ENCODE data around the gene LCE1C. TPM values are rescaled to one million over a fixed set of nuclear protein-coding genes. Genes with fewer than 3 reads are reported as not detected.

The LCE1C gene
- total RNA-seq, 4 donors from 2014 or later, result 1,701 to 2,689 (median 2,386) TPM

DNA sequence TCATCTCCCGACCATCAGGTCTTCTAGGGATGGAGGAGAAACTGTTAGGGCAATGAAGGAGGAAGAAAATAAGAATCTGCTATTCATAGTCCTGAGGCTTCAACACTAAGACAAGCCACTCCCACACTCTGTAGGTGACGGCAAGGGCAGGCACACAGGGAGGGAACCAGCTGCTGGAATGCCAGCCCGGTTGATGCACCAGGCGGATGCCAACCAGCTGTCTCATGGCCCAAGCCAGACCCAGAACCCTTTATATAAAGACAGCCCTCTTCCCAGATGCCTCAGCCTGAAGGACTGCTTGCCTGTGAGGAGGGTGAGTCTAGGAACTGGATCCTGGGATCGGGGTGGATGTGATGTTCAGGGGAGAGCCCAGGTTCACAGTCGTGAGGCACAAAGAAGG, 48.7 kb downstream of the LCE1C start, which contains the start of gene KPRP:
Gene KPRP (plus strand): TSS at position 279 of the 400 bp plus-strand sequence. CDS start 1,564 bp downstream, outside the sequence.
- intact Hi-C loops (cut with DNase I; ENCODE audit: low total_unique reads), result no loop called here
- WGBS, 2 donors, result 49 to 59% methylated on average over 6 of the region's 6 CpGs
- no peak for DNase-seq (ENCODE audit: low spot score in 2 of 2)
- TF ChIP-seq POLR2A (IDR thresholded peaks at IDR 0.05), result no peak
- TF ChIP-seq, protein P1, sequence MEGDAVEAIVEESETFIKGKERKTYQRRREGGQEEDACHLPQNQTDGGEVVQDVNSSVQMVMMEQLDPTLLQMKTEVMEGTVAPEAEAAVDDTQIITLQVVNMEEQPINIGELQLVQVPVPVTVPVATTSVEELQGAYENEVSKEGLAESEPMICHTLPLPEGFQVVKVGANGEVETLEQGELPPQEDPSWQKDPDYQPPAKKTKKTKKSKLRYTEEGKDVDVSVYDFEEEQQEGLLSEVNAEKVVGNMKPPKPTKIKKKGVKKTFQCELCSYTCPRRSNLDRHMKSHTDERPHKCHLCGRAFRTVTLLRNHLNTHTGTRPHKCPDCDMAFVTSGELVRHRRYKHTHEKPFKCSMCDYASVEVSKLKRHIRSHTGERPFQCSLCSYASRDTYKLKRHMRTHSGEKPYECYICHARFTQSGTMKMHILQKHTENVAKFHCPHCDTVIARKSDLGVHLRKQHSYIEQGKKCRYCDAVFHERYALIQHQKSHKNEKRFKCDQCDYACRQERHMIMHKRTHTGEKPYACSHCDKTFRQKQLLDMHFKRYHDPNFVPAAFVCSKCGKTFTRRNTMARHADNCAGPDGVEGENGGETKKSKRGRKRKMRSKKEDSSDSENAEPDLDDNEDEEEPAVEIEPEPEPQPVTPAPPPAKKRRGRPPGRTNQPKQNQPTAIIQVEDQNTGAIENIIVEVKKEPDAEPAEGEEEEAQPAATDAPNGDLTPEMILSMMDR (IDR thresholded peaks at IDR 0.05), result no peak
- no peak within 1 kb of the TSS for H3K4me3 ChIP-seq (ENCODE audit: low read depth, poor library complexity, severe bottlenecking)

DNA sequence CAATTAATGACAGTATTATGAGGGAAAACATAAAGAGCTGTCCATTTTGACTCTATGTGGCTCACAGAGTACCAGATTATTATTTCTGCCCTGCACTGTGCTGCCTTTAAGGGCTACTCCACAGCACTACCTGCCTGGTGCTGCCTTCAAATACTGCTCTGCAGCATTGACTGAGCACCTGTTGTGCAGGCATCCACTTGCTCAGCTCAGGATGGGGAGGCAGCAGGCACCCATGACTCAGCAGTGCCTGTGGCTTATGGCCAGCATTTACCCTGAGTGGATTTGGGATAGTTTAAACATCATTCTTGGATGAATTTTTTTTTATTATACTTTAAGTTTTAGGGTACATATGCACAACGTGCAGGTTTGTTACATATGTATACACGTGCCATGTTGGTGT, 49.6 kb downstream of the LCE1C start:
- 67 to 80% methylated on average over 2 of the region's 2 CpGs for WGBS, 2 donors
- intact Hi-C loops (cut with DNase I; ENCODE audit: low total_unique reads), result no loop called here
- no peak overlapping the region for H3K4me3 ChIP-seq (ENCODE audit: low read depth, poor library complexity, severe bottlenecking)
- TF ChIP-seq POLR2A (IDR thresholded peaks at IDR 0.05), result no peak
- TF ChIP-seq, protein P1 (IDR thresholded peaks at IDR 0.05), result no peak
- DNase-seq (ENCODE audit: low spot score in 2 of 2), result no peak

Other genes starting within 250 kb of the LCE1C start
- 10 to 100 TPM; 16.7 to 28.0 (median 23.1) TPM for gene LCE3E, start 239.9 kb downstream of the LCE1C start, total RNA-seq
- gene LCE3D, start 226.1 kb downstream of the LCE1C start, total RNA-seq, result 10 to 100 TPM; 20.1 to 93.6 (median 42.9) TPM
- not detected for gene LCE3C, start 206.4 kb downstream of the LCE1C start, total RNA-seq
- gene LCE3B, start 192.8 kb downstream of the LCE1C start, total RNA-seq, result not detected
- not detected for gene LCE3A, start 183.5 kb downstream of the LCE1C start, total RNA-seq
- 100 to 1,000 TPM; 293 to 644 (median 312) TPM for gene LCE2D, start 143.3 kb downstream of the LCE1C start, total RNA-seq
- gene LCE2C, start 131.4 kb downstream of the LCE1C start, total RNA-seq, result 1,000 to 10,000 TPM in 1 of 4 donors, 100 to 1,000 TPM in 3; 775 to 1,224 (median 802) TPM
- 1,000 to 10,000 TPM; 1,313 to 2,792 (median 1,611) TPM for gene LCE2B, start 120.5 kb downstream of the LCE1C start, total RNA-seq
- 100 to 1,000 TPM; 243 to 569 (median 350) TPM for gene LCE2A, start 108.3 kb downstream of the LCE1C start, total RNA-seq
- 1 to 10 TPM in 3 of 4 donors, not detected in 1; 5.6 to 7.9 (median 6.7) TPM for gene LCE4A, start 98.5 kb downstream of the LCE1C start, total RNA-seq
- 100 to 1,000 TPM; 219 to 353 (median 231) TPM for gene KPRP, start 48.6 kb downstream of the LCE1C start, total RNA-seq
- gene LCE1F, start 31.5 kb downstream of the LCE1C start, total RNA-seq, result 100 to 1,000 TPM in 1 of 4 donors, 10 to 100 TPM in 3; 34.2 to 121 (median 64.6) TPM
- 100 to 1,000 TPM in 2 of 4 donors, 10 to 100 TPM in 2; 45.3 to 112 (median 101) TPM for gene LCE1E, start 20.4 kb downstream of the LCE1C start, total RNA-seq
- gene LCE1D, start 9.9 kb downstream of the LCE1C start, total RNA-seq, result 100 to 1,000 TPM; 130 to 942 (median 594) TPM
- gene LCE1B, start 5.3 kb upstream of the LCE1C start, total RNA-seq, result 100 to 1,000 TPM; 207 to 278 (median 246) TPM
- gene LCE1A, start 20.8 kb upstream of the LCE1C start, total RNA-seq, result 100 to 1,000 TPM; 612 to 936 (median 792) TPM
- 100 to 1,000 TPM in 2 of 4 donors, 10 to 100 TPM in 2; 60.9 to 207 (median 107) TPM for gene LCE6A, start 36.2 kb upstream of the LCE1C start, total RNA-seq
- 1 to 10 TPM in 1 of 4 donors, not detected in 3; 5.1 TPM for gene LCE7A, start 53.3 kb upstream of the LCE1C start, total RNA-seq
- not detected for gene SMCP, start 71.7 kb upstream of the LCE1C start, total RNA-seq
- gene IVL, start 101.9 kb upstream of the LCE1C start, total RNA-seq, result 100 to 1,000 TPM; 162 to 322 (median 207) TPM
- gene SPRR5, start 140.6 kb upstream of the LCE1C start, total RNA-seq, result 100 to 1,000 TPM in 1 of 4 donors, 10 to 100 TPM in 3; 41.5 to 137 (median 78.1) TPM
- 100 to 1,000 TPM in 2 of 4 donors, 10 to 100 TPM in 1, 1 to 10 TPM in 1; 4.0 to 142 (median 77.2) TPM for gene SPRR4, start 164.0 kb upstream of the LCE1C start, total RNA-seq
- not detected for gene SPRR1A, start 177.4 kb upstream of the LCE1C start, total RNA-seq
- not detected for gene SPRR3, start 195.1 kb upstream of the LCE1C start, total RNA-seq
- gene SPRR1B, start 224.6 kb upstream of the LCE1C start, total RNA-seq, result 100 to 1,000 TPM in 2 of 4 donors, 10 to 100 TPM in 2; 42.6 to 213 (median 128) TPM
- 100 to 1,000 TPM in 1 of 4 donors, 10 to 100 TPM in 1, 1 to 10 TPM in 2; 1.1 to 148 (median 20.6) TPM for gene SPRR2D, start 234.5 kb upstream of the LCE1C start, total RNA-seq

Measured in lower leg skin (tissue), 4 donors.